GM12892 (cell line): ENCODE measurements around the gene QRFP.
"Not testable (repeated sequence)": the region's sequence is repeated elsewhere in the genome, so short reads cannot be mapped to it uniquely, and the experiment has no call there.

Source experiments
- DNase-seq: peaks from one replicate; pipeline ENCODE4 v3.0.0; 2011; ENCODE audit not compliant: insufficient read length
- FAIRE-seq: peaks from 2 replicates; lab custom pipeline; 2011; peaks lifted over from hg19 to GRCh38; lab: Jason Lieb, UNC
- POLR2A ChIP-seq: IDR thresholded peaks from 2 replicates; pipeline ENCODE4 v1.6.1; 2011; ENCODE audit warnings: low read depth, low read length, control low read depth
- POLR2AphosphoS5 ChIP-seq: IDR thresholded peaks from 2 replicates; pipeline ENCODE4 v1.6.1; 2011; ENCODE audit warnings: low read depth, low read length, control low read depth
- TAF1 ChIP-seq: IDR thresholded peaks from 2 replicates; pipeline ENCODE4 v1.6.1; 2011; ENCODE audit warnings: low read depth, mild to moderate bottlenecking, control low read depth, low read length, borderline replicate concordance

QRFP gene

GRCh38 chr9:130862217-130862616 is 34.4 kb downstream of the QRFP start:
- no peak for FAIRE-seq
- no peak for DNase-seq
- TF ChIP-seq TAF1 (no peak), POLR2A (no peak), POLR2AphosphoS5 (no peak)

GRCh38 chr9:130861372-130862180 is 35.0 kb downstream of the QRFP start:
- FAIRE-seq, result no peak
- TF ChIP-seq POLR2A (no peak), TAF1 (no peak), POLR2AphosphoS5 (no peak)
- no peak for DNase-seq

GRCh38 chr9:130860458-130861316 is 35.9 kb downstream of the QRFP start:
- TF ChIP-seq TAF1, result no peak
- no peak for TF ChIP-seq POLR2A
- DNase-seq, result no peak
- no peak for FAIRE-seq

- FAIRE-seq, result no peak
- TF ChIP-seq POLR2AphosphoS5 (no peak), POLR2A (no peak), TAF1 (no peak)
- DNase-seq, result no peak
These were observed 37.6 kb downstream of the QRFP start for GRCh38 chr9:130858739-130859705.

- FAIRE-seq, result no peak
These were observed 38.5 kb downstream of the QRFP start for GRCh38 chr9:130857864-130858738.

GRCh38 chr9:130856474-130856873 is 40.1 kb downstream of the QRFP start:
- TF ChIP-seq POLR2A (no peak), TAF1 (no peak), POLR2AphosphoS5 (no peak)
- DNase-seq (no peak), FAIRE-seq (no peak)

More at GRCh38 chr9:130857864-130858738, 38.5 kb downstream of the QRFP start:
- no peak for DNase-seq
- TF ChIP-seq POLR2AphosphoS5 (no peak), POLR2A (no peak), TAF1 (no peak)

GRCh38 chr9:130854835-130855234 is 41.8 kb downstream of the QRFP start:
- DNase-seq (no peak), FAIRE-seq (no peak)

GRCh38 chr9:130854092-130854491 is 42.5 kb downstream of the QRFP start:
- no peak for DNase-seq
- TF ChIP-seq POLR2AphosphoS5 (no peak), POLR2A (no peak), TAF1 (no peak)
- no peak for FAIRE-seq

More at GRCh38 chr9:130854835-130855234, 41.8 kb downstream of the QRFP start:
- TF ChIP-seq POLR2AphosphoS5, result no peak

GRCh38 chr9:130852801-130853200 is 43.8 kb downstream of the QRFP start:
- FAIRE-seq (no peak), DNase-seq (no peak)
- no peak for TF ChIP-seq TAF1
- no peak for TF ChIP-seq POLR2A
- no peak for TF ChIP-seq POLR2AphosphoS5

- FAIRE-seq (no peak), DNase-seq (no peak)
- TF ChIP-seq POLR2A (no peak), POLR2AphosphoS5 (no peak), TAF1 (no peak)
These were observed 47.3 kb downstream of the QRFP start for GRCh38 chr9:130849356-130849755.

- not testable (repeated sequence) for FAIRE-seq, DNase-seq
These were observed 48.1 kb downstream of the QRFP start for GRCh38 chr9:130848514-130848913.
